Forelimb muscle (tissue), 1 donor: ENCODE data around the gene LAMC2. TPM values are rescaled to one million over a fixed set of nuclear protein-coding genes. Genes with fewer than 3 reads are reported as not detected.
"Not testable (repeated sequence)": the region's sequence is repeated elsewhere in the genome, so short reads cannot be mapped to it uniquely, and the experiment has no call there.

Experiments used
- DNase-seq: peaks from one replicate; pipeline ENCODE4 v3.0.0-alpha.2; 2013; ENCODE audit warnings: low read depth
- polyA plus RNA-seq: library from polyadenylated mRNA; unstranded; fragments of 120-200 nt; gene quantifications from one replicate; pipeline ENCODE4 v1.2.1, GENCODE V29; 2013; ENCODE audit not compliant: insufficient read length

LAMC2 gene
- polyA plus RNA-seq, 1 donor, result 1.5 TPM

DNA sequence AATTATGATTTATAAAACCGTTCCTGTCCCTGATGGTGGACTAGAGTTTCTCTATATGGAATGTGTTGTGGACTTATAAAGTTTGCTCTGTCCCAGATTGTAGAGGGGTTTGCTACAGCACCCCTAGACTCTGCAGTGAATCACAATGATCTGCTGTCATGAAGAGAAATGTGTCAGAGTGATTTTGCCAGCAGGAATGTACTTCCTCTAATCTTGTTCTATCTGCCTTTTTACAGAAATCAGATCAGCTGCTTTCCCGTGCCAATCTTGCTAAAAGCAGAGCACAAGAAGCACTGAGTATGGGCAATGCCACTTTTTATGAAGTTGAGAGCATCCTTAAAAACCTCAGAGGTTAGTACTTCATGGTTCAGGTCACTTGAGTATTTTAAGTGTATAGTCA lies 52.0 kb downstream of the LAMC2 start:
- no peak for DNase-seq

DNA sequence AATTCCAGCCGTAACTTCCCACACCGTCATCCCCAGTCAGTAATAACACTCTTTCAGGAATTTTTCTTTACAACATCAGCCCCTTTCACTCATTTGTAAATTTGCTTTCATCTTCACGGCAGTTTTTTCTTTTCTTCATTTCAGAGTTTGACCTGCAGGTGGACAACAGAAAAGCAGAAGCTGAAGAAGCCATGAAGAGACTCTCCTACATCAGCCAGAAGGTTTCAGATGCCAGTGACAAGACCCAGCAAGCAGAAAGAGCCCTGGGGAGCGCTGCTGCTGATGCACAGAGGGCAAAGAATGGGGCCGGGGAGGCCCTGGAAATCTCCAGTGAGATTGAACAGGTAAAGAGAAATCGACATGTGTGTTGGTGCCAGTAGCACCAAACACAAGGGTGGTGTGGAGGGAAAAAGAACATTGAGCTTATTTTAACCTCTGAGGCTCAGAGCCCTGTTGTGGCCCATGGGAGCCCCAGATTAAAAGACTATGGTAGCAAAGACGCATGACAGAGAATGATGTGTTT lies 53.2 kb downstream of the LAMC2 start:
- no peak for DNase-seq

GRCh38 chr1:183239793-183240525 lies 53.9 kb downstream of the LAMC2 start:
- DNase-seq, result peak; percentile 71

- DNase-seq, result no peak
Observed at GRCh38 chr1:183240526-183240825, 54.4 kb downstream of the LAMC2 start.

DNA sequence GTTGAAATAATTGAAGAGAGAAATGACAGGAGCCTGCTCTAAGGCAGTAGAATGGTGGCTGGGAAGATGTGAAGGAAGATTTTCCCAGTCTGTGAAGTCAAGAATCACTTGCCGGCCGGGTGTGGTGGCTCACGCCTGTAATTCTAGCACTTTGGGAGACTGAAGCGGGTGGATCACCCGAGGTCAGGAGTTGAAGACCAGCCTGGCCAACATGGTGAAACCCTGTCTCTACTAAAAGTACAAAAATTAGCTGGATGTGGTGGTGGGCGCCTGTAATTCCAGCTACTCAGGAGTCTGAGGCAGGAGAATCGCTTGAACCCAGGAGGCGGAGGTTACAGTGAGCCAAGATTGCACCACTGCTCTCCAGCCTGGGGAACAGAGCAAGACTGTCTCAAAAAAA lies 54.8 kb downstream of the LAMC2 start:
- DNase-seq, result not testable (repeated sequence)

DNA sequence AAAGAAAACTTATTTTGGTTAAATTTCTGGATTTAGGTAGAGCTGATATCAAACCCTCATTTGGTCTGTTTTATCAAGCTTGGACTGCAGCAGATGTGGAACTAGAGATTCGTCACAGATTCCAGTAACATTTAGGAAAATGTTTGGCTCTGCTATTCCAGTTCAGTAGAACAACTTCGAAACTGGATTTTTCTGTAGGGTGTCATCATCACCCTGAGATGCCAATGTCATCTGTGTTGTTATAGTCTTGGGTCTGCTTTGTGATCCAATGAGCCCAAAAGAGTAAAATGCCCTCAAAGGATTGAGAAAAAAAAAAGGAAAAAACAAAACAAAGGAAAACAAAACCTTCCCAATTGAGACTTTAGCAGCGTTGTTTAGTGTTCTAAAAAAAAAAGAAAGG lies 55.4 kb downstream of the LAMC2 start:
- no peak for DNase-seq

- no peak for DNase-seq
Observed at GRCh38 chr1:183242556-183242955, 56.5 kb downstream of the LAMC2 start.

DNA sequence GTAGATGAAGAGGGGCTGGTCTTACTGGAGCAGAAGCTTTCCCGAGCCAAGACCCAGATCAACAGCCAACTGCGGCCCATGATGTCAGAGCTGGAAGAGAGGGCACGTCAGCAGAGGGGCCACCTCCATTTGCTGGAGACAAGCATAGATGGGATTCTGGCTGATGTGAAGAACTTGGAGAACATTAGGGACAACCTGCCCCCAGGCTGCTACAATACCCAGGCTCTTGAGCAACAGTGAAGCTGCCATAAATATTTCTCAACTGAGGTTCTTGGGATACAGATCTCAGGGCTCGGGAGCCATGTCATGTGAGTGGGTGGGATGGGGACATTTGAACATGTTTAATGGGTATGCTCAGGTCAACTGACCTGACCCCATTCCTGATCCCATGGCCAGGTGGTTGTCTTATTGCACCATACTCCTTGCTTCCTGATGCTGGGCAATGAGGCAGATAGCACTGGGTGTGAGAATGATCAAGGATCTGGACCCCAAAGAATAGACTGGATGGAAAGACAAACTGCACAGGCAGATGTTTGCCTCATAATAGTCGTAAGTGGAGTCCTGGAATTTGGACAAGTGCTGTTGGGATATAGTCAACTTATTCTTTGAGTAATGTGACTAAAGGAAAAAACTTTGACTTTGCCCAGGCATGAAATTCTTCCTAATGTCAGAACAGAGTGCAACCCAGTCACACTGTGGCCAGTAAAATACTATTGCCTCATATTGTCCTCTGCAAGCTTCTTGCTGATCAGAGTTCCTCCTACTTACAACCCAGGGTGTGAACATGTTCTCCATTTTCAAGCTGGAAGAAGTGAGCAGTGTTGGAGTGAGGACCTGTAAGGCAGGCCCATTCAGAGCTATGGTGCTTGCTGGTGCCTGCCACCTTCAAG lies 57.3 kb downstream of the LAMC2 start:
- no peak for DNase-seq

GRCh38 chr1:183244466-183244865 lies 58.4 kb downstream of the LAMC2 start:
- DNase-seq, result peak; percentile 62

DNA sequence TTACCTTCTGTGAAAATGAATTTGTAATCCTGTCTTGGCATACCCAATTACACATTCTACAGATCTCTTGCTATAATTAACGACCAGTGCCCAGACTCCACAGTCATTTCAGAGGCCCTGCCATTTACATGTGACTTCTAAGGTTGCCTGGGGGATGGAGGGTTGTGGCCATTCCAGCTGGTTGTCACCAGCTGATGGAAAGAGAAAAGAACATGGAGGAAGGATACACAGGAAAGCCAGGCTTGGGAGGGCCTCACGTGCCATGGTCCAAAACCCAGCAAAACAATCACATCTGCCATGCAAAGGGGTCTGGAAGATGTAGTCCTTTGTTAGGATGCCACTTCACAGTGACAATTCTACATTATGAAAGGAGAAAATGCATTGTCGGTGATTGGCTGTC lies 59.3 kb downstream of the LAMC2 start:
- DNase-seq, result no peak

- DNase-seq, result no peak
Observed at GRCh38 chr1:183246436-183246835, 60.4 kb downstream of the LAMC2 start.

GRCh38 chr1:183247066-183247465 lies 61.0 kb downstream of the LAMC2 start:
- DNase-seq, result no peak

- DNase-seq, result no peak
Observed at GRCh38 chr1:183247484-183247883, 61.4 kb downstream of the LAMC2 start.

- no peak for DNase-seq
Observed at GRCh38 chr1:183247931-183248330, 61.9 kb downstream of the LAMC2 start.

DNA sequence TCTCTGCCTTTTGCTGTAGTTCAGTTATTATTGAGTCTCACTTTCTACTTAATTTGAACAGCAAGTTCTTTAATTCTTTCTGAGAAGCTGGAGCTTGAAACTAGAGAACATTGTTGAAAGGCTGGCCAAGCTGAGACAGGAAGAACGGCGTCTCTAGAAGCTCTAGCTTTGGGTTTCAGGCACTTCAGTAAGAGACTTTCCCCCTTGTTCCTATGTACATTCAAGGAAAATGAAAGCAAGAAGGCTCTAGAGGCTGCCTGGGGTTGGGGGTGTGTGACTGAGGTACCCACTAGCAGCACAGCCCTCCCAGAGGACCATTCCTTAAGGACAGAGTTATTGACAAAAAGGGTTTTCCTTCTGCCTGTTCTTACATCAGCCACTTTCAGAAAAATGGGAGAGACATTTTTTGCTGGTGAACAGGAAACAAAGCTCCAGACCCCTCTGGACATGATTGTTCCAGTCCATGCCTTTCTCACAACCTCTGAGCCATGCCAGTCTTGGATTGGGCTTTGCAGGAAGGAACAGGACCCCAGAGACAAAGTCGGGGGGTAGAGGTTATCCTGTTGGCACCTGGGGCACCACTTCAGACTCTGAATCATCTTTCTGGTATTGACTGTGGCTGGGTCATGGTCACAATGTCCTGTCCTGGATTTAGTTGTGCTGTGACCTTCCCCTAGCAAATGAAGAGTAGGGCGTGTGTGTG lies 63.1 kb downstream of the LAMC2 start:
- DNase-seq, result no peak

GRCh38 chr1:183249941-183250452 lies 63.9 kb downstream of the LAMC2 start:
- DNase-seq, result no peak

- no peak for DNase-seq
Observed at GRCh38 chr1:183251101-183251958, 65.3 kb downstream of the LAMC2 start.

DNA sequence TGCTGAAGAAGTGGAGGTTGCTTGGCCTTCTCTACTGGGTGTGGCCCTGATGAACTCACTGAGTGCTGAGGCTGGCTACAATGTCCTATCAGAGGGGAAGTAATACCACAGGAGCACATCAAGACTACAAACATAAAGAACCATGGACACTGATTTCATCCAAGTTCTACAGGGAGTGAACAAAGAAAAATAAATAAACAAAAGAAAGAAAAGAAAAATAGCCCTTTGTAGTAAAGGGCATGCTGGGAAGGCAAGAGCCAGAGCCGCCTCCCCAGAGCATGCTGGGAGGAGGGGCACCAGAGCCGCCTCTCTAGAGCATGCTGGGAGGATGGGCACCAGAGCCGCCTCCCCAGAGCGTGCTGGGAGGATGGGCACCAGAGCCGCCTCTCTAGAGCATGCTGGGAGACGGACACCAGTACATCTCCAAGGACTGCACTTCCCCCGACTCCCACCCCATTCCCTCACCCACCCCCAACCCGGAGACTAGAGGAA lies 65.9 kb downstream of the LAMC2 start:
- no peak for DNase-seq

- no peak for DNase-seq
Observed at GRCh38 chr1:183255073-183255472, 69.0 kb downstream of the LAMC2 start.

DNA sequence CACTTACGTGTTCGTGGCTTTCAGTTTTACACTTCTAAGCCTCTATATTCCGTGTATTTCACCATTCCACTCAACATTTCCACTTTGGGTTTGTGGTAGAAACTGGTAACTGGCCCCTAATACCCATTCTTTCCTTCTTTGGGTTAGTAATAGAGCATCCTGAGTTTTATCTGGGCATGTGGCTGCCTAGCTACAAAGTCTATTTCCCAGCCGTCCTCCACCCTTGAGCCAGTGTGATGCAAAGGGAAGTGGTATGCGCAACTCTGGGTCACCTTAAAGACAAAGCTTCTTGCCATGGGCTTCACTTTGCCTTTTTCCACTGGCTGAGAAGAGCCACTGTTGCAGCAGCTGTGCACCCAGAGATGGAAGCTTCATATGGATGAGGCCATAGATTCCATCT lies 73.9 kb downstream of the LAMC2 start:
- DNase-seq, result no peak

DNA sequence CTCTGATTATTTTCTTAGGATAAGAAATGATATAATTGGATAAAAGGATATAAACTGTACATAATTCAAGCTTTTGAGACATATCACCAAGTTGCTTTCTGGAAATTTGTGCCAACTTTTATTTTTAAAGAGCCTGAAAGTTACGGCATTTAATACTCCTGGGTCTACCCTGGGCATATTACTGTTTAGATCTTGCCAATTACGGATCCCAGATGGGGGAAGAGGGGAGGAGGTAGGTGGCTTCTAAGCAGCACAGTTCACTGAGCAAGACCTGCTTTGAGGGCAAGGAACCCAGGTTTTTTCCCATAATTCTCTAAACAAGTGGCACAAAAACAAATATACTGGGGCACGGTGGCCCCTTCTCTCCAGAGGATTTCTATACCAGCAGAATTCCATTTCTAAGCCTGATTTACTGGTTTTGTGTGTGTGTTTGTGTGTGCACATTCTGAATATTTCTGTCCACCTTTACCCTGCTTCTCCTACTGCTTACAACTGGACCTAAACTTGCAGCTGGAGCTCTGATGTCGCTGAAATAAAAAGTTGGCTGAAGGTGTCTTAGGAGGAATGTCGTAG lies 76.7 kb downstream of the LAMC2 start:
- no peak for DNase-seq
